SK-N-SH (cell line): ENCODE measurements around the gene USP36.

Source experiments
- CTCF ChIP-seq: fragments of 200-600 bp; sonication (generic); IDR thresholded peaks from 2 replicates; pipeline ENCODE4 v1.6.1; 2017; ENCODE audit warnings: antibody characterized with exemption, mild to moderate bottlenecking, moderate library complexity
- FOXJ3 ChIP-seq: sonication (generic); formaldehyde crosslinking; IDR thresholded peaks from 2 replicates; pipeline ENCODE4 v1.5.1; 2020; ENCODE audit warnings: mild to moderate bottlenecking, missing genetic modification reagents
- MXI1 ChIP-seq: IDR thresholded peaks from 2 replicates; pipeline ENCODE4 v1.6.1; 2012; ENCODE audit warnings: mild to moderate bottlenecking, low read depth, low read length, improper control_type of control experiment
- NRF1 ChIP-seq: IDR thresholded peaks from 2 replicates; pipeline ENCODE4 v1.6.1; 2012; ENCODE audit warnings: low read depth, mild to moderate bottlenecking, low read length
- RCOR1 ChIP-seq: fragments of 150-350 bp; IDR thresholded peaks from 2 replicates; pipeline ENCODE4 v1.6.1; 2017; ENCODE audit warnings: antibody characterized with exemption, low read length
- SMC3 ChIP-seq: IDR thresholded peaks from 2 replicates; pipeline ENCODE4 v1.6.1; 2012; ENCODE audit warnings: low read depth, low read length, improper control_type of control experiment
- TAF1 ChIP-seq: IDR thresholded peaks from 2 replicates; pipeline ENCODE4 v1.6.1; 2012; ENCODE audit warnings: low read depth, mild to moderate bottlenecking, low read length, moderate library complexity, borderline replicate concordance
- TCF12 ChIP-seq: IDR thresholded peaks from 2 replicates; pipeline ENCODE4 v1.4.0; 2012
- YY1 ChIP-seq: IDR thresholded peaks from 2 replicates; pipeline ENCODE4 v1.4.0; 2012; ENCODE audit warnings: low read depth, mild to moderate bottlenecking

GRCh38 chr17:78787444-78787843 lies 53.2 kb downstream of the USP36 start:
- no peak for TF ChIP-seq TAF1
- no peak for TF ChIP-seq CTCF
- no peak for TF ChIP-seq YY1
- TF ChIP-seq SMC3 = no peak
- TF ChIP-seq NRF1 = no peak
- no peak for TF ChIP-seq MXI1
- no peak for TF ChIP-seq TCF12
- TF ChIP-seq FOXJ3 (CRISPR knock-in tag) = no peak
- TF ChIP-seq RCOR1 = no peak
